Measurements from ENCODE around the gene IGF1R.

IGF1R gene

DNA sequence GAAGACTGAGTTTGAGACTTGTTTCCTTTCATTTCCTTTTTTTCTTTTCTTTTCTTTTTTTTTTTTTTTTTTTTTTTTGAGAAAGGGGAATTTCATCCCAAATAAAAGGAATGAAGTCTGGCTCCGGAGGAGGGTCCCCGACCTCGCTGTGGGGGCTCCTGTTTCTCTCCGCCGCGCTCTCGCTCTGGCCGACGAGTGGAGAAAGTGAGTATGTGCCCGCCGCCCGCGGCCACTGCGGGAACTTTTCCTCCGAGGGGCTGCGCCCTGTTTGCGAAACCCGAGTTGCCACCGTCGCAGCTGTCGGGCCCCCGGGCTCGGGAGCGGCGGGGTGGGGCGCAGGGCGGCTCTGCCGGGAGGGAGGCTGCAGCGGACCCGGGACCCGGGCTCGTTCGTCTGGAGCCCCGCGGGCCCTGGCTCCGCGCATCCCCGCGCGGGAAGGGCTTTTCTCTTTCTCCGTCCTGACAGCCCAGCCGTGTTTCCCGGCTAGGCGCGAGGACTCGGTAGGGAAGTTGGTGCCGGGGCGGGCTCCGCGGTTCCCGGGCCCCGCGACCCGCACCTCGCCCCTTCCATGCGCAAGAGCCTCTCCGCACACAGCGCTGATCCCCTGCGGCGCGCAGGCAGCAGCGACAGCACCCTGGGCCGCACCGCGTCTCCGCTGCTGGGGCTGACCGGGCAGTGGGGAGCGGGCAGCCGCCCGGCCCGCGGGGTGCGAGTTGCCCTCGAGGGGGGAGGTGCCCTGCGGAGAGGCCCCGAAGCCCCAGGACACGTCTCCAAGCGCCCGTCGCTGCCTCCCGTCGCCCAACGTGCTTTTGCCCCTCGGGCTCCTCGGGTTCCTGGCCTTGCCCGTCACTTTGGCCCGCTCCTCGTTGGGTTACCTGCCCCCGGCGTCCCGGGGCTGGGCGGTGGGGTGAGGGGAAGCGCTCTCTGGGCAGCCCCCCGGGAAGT, 1.4 kb downstream of the IGF1R start:
- peak; percentile 42 for DNase-seq

DNA sequence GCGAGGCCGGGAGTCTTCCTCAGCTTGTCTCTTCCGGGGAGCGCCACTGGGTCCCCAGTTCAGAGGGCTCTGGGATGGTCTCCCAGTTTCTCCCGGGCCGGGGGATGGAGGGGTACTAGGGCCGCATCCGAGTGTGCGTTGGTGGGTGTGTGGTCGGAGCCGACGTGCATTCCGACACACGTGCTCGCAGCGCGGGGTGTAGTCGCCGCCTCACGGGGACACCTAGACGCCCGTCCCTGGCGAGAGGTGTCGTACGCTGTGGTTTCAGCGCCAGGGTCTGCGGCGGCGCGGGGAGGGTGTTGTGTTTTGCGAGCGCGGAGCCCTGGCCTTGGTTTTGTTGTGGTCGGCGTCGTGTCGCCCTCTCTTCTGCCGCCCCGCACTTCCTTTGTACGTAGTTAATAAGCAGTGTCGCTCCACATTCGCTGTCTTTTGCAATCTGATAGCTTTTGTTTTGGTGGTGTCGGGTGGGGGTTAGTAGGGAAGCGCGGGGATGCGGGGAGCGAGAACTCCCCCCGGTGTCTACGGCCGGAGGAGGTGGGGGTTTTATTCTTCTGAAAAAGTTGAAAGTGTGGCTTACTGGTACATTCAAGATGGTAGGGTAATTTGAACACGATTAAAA, 2.2 kb downstream of the IGF1R start:
- peak; percentile 63 for DNase-seq

DNA sequence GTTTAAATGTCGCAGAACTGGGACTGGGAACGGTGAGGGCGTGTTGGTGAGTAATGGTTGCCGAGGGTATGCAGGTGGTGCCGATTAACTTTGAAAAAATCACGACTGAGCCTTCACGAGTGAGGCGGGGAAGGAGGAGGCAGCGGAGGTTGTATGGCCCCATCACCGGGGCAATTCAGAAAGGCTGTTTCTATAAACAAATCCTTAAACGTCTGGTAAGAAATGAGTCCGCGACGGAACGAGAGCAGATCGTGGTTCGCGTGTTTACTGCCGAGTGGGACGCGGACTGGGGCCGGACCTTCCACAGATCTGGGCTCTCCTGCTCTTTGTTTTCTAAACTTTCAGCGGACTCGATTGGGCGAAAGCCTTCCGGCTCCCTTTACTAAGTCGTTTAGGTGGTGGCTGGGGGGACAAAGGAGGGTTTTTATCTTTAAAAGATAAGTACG, 2.7 kb downstream of the IGF1R start:
- DNase-seq: peak; percentile 31

DNA sequence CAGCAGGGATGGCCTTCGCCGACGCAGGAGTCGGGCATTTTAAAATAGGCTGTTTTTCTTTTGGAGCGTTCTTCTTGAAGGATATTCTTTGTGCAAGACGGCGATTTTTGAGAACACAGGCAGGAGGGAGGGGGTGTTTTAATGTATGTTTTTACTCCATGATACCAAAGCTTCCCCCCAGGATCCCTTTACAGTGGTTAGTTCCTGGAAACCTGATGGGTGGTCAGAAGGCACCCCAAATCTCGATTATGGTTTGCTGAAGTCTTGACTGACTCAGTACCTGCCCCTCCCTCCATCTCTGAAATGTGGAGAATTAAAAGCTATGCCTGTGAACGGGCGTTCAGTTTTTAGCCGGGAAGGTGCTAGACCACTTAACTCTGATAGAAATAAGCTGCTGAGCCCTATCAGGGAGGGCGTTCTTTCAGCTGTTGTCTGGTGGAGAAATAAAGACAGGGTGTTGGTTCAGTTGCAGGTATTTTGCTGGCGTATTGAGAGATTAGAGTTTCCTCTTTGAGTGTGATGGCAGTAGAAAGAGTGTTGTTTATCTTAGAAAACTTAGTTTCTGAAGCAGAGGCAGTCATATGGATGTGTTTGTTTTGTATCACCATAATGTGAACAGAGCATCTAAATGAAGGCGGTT, 3.4 kb downstream of the IGF1R start:
- peak; percentile 39 for DNase-seq

DNA sequence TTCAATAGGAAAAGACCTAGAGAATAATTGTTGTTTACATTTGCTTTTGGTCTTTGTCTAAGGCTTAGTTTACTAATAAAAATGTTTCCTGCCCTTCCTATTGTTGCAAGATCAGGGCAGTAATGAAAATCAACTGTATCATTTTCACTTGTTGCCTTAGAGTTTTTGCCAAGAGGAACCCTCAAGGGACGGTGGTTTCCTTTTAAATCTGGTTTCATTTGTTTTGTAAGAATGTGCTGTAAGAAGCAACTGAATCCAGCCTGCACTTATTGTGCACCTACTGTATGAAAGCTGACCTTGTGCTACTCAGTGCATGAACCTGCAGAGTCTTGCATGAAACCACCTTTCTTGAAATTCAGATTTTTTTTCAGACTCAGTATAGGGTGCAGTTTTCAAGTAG, 5.3 kb downstream of the IGF1R start:
- DNase-seq: peak; percentile 6

DNA sequence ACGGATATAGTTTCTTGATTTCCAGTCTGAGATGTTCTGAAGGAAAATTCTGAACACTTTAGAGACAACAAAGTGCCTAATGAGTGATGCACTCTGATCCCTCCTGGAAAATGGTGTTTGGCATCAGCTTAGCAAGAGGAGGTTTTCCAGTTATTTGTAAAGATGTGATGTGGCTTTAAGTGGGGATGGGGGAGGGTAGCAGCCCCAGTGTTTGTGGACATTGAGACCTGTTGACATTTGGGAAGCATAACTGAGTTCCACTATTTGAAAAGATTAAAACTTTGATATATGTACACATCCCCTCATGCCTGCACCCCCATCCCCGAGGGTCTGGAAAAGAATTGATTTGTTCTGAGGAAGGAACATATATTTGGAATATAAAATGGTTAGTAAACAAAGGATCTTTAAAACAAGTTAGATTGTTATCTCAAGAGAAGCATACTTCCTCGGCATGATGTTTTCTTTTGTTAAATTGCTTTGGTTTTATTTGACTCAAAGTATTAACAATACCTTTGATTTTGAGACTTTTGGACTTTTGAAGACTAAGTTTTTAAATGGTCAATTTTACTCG, 6.5 kb downstream of the IGF1R start:
- no peak for DNase-seq

DNA sequence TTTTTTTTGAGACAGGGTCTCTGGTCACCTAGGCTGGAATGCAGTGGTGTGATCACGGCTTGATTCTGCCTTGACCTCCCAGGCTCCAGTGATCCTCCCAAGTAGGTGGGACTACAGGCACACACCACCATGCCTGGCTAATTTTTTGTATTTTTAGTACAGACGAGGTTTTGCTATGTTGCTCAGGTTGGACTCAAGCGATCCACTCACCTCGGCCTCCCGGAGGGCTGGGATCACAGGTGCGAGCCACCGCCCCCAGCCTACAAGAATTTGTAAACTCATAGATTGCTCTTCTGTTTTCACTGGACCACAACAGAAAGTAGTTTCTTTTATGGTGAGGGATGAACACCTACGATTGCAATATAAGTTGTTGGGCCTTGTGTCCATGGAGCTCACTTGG, 7.4 kb downstream of the IGF1R start:
- no peak for DNase-seq

DNA sequence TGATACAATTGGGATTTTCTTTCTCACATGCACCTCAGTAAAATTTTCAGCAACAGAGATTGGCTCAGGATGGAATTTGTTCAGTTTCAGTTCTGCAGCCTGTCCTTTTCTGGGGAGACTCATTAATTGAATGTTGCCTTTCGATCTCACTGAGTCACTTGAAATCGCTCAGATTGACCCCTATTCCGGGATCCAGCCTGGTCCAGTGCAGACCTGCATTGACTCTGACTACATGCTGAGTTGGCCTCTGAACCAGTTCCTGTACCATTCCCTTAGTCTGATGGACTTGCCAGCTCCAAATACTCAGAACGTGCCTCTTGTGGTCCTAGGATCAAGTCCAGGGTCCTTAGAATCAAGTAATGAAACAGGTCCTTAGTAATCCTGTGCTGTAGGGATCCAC, 9.4 kb downstream of the IGF1R start:
- no peak for DNase-seq

DNA sequence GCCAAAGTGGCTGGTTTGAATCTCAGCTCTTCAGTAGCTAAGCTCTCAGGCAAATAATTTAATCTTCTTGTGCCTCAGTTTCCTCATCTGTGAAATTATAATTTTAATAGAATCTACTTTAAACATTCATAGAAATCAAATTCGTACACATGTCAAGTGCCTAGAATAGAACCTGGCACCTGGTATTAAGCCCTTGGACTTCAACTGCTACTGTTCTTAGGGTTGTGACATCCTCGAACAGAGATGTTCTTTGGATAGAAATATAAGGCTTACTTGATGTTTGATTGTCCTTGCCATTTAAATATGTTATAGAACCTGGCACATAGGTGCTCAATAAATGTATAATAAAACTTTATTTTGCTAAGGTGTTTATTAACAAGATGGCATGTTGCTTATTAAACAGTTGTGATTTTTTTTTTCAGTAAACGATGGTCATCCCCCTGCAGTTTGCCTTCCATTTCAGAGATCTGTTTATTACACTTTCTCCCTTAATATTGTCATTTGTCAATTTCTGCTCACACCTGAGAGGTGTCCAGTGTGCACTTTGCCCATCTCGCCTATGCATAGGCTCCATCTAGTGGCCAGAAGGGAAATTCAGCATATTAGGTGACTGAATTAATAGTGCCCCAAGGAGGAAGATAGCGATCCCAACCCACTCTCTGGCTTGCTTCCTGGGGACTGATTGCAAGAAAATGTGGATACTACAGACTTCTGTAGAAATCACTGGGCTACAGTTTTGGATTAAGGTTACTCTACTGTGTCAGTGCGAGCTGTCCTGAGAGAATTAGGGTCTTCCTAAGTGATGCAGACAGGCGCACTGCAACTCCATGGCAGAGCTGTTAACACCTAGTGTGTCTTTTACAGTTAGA, 10.7 kb downstream of the IGF1R start:
- peak; percentile 63 for DNase-seq

DNA sequence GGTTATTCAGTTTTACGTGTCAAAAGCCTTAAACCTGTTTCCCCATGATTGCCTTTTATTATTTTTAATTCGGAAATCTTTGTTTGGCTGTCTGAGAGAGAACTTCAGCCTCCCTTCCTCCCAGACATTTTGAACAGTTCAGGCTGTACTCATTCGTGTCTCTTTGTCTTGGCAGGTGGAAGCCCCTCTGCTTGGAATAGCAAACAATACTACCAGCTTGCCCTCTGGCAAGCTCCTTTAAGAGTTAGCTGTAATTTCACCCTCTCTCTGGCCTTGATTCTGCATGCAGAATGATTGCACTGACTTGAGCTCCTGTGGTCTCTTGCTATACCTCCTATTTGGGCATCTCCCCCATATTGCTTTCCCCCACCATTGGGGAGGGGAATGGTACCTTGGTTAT, 11.7 kb downstream of the IGF1R start:
- peak; percentile 8 for DNase-seq

DNA sequence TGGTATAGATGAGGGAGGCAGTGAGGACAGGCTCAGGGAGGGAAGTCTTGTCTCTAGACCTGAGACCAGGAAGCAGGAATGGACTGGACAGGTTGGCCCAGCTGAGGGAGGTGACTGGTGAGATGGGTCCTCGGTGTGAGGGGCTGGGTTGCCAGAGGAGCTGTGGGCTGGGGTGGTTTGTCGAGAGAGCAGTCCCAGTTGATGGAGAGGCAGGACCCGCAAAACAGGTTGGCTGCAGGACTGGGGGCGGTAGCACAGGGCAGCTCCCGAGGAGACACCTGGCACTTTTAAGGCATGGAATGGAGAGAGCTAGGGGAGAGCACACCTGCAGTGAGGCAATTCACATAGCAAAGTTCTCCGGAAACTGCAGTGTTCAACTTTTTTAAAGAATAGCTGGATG, 14.7 kb downstream of the IGF1R start:
- DNase-seq: no peak

DNA sequence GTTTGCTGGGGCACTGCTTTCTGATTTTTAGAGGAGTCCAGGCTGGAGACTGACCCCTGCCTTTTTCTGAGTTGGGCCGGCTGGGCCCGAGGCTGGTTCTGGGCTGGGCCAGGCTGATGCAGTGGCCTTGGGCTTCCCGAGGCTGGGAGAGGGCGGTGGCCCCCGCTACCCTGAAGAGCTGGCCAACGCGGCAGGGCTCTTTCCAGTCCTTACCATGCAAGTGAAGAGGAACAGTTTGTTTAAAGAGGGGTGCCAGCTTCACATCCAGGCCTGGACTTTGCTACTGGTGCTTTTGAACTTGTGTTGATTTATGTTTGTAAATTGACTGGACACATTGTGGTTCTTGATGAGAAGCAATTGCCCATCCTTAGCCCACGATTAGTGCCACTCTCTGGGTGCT, 15.3 kb downstream of the IGF1R start:
- DNase-seq: no peak

DNA sequence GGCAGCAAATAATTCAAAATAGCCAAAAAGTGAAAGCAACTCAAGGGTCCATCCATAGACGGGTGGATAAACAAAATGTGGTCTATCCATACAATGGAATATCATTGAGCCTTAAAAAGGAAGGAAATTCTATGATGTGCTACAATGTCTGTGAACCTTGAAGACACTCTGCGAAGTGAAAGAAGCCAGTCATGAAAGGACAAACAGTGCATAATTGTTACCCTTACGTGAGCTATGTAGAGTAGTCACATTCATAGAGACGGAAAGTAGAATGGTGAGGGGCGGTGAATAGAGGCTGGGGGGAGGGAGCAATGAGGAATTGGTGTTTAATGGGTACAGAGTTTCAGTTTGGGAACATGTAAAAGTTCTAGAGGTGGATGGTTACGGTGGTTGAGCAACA, 18.1 kb downstream of the IGF1R start:
- no peak for DNase-seq

DNA sequence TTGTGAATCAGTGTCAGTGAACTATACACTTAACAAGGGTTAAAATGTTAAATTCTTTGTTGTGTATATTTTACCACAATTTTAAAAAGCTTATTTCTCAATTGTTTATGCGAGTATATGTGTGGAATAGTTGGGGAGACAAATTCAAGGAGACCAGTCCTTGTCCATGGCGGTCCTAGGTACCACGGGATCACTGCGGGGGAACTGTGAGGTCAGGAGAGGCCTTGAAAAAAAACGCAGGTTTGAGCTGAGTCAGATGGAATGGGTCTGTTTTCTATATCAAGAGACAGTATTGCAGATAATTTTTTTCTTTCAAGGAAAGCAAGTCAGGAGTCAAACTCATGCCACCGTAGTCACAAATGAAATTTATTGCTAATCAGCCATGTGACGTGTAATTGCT, 18.5 kb downstream of the IGF1R start:
- DNase-seq: no peak

DNA sequence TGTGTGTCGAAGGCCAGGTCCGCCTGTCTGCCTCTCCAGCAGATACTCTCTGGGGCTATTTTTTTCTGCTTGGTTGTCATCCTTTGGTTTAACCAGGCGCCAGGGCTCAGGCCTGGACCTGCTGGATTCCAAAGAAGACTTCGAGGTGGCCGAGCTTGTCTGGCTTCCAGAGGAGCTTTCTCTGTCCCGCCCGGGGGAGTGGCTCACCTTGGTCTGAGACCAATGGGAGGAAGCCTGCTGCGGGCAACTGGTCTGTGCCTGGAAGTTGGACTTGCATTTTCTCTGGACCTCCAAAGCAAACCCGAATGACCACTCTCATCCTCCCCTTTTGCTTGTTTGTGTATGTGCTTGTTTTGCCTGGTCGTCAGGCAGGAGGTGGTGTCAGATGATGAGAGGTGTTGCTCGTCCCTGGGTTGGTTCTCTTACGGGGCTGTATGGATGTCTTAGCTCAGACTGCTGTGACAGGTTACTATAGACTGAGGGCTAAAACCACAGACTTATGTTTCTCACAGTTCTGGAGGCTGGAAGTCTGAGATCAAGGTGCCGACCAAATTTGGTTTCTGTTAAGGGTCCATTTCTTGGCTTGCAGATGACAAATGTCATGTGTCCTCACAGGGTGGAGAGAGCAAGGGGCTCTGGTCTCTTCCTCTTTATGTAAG, 19.3 kb downstream of the IGF1R start:
- no peak for DNase-seq

DNA sequence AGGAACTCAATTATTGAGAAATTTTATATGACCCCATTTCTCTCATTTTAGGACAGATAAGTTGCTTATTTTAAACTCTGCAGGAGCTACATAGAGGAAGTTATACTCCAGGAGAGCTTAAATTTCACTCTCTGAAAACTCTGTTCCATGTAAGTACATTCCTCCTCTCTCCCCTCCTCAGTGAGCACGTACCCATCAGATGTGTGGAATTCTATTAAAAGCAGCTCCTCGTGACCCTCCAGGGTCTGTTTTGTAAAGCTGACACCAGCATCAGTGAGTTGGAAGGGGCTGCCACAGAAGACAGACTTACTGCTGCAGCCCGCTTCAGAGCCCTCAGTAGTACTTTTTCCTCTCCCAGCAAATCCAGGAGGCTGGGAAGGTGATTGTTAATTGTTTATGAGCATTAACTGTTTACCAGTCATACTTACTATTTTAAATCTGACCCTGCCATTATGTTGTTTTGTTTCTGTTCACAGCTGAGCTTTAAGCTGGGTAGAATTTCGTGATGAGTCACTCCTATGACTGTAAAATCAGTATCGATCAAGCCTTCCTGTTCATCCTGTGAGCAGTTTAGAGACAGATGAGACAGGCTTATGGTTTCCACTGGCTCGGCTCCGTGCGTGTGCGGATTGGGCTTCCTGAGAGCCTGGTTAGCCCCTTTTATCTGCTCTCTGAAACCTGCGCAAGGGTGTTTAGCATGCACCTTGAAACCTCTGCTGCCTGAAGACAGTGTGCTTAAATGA, 20.4 kb downstream of the IGF1R start:
- peak; percentile 22 for DNase-seq

DNA sequence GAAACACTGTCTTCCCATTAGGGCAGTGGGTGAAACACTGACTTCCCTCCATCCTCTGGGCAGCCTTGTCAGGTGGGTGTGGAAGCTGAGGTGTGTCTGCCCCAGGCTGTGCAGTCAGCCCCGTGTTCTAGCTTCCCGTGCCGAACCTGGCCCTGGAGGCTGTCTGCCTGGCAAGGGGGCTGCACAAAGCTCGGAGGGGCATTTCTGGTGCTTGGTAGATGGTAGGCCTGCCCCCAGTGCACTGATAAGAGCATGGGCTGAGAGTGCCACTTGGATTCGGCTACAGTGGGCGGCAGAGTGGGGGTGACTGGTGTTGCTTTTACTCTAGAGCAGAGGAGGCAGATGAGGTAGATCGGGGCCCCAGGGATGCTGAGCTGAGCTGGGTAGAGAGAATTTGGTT, 21.3 kb downstream of the IGF1R start:
- DNase-seq: no peak

DNA sequence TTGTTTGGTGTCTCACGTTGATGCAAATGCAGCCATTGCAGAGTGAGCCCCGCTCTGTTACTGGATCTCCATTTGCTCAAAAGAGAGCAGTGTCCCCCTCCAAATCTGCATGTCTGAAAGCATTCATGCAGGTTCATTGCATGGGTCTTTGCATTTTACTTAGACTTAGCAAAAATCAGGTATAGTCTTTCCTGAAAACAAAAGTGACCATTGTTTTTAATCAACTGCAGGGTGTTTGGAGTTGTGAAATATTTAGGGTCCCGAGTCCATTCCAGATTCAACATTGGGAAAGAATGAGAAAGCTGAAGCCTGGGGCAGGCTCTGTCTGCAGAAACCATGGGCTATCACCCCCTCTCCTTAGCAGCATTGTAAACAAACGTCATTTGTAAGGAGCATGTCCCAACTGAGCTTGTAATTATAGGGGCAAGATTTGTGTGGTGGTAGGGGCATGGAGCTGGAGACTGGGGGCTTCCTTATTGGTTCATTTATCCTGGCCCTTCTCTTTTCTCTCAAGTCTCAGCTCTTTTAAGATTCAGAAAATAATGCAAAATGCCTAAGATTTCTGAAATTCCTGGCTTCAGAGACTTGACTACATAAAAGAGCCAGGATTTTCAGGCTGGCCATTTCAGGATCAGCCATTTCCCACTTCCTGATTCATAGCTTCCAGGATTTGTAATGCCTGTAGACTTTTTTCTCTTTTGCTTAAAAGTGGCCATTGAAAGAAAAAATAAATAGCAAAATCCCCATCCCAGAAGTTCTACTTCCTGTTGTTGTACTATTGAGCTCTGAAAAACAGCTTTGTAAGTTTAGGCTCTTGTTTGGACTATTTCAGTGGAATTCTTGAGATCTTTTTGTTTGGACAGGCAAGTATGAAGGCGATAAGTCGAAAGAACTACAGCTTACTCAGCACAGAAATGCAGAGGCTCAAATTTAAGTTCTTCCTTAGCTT, 23.0 kb downstream of the IGF1R start:
- DNase-seq: peak; percentile 13

DNA sequence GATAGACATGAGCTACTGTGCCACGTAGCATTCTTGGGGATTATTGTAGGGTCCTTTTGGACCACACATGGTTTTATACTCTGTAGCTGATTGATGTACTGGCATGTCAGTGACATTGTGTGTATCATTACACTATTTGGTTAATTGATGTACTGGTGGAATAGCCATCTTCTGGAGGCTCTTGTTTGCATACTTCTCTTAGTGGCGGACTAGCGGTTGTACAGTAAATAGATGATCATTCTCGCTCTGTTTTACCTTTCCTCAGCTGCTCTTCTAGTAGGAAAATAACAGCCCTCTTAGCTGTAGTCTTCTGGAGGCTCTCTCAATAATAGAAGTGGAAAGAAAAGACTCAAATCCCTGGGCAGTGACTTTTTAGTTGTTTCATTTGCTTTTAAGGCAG, 24.8 kb downstream of the IGF1R start:
- peak; percentile 26 for DNase-seq

DNA sequence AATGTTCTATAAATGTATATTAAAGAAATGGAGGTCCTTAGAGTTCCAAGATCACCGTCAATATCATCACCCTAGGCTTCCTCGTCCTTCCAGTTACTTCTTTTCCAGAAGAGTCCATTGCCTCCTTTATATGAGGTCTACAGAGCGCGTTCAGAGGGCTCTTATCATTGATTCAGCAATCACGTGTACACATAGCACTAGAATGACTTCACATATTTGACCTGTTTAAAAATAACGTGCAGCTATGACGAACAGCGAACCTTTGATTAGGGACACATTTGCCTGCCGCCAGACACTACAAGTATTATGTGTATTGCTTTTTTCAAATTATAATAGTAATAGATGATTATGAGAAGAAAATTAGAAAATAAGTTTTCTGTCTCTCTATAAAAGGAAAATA, 26.0 kb downstream of the IGF1R start:
- DNase-seq: no peak

Measured in NCI-H69 (cell line).